CD14-positive monocyte (primary cell): ENCODE results near the gene RNF220. TPM values are rescaled to one million over a fixed set of nuclear protein-coding genes. Genes with fewer than 3 reads are reported as not detected.
A peak's percentile ranks its signal among the peaks of the same experiment; 100 is the strongest.

Experiments
- DNase-seq, 3 donors: peaks; one replicate each; pipeline ENCODE4 v3.0.0-alpha.2; 2011 to 2022
- H2AFZ ChIP-seq: 2 replicates; pipeline ENCODE4 v1.6.0; 2012; ENCODE audit warnings: mild to moderate bottlenecking, low read depth, low read length, inconsistent platforms; ENCODE audit not compliant: insufficient read depth, poor library complexity, severe bottlenecking
- H3K27ac ChIP-seq, 2 donors: 1 replicate in 1 of 2; 2 replicates in 1 of 2; pipeline ENCODE4 v1.5.1; 2012 to 2013; ENCODE audit warnings: low read length in 2 of 2, control low read depth in 1 of 2, inconsistent platforms in 1 of 2, low read depth in 1 of 2, mild to moderate bottlenecking in 1 of 2
- H3K27me3 ChIP-seq, 2 donors: one replicate each; pipeline versions ENCODE4 v1.6.0 to v1.6.1; 2011 to 2013; ENCODE audit warnings: low read length in 2 of 2; ENCODE audit not compliant: control insufficient read depth in 2 of 2, insufficient read depth in 2 of 2
- H3K36me3 ChIP-seq, 2 donors: replicated peaks in 1 of 2; 1 replicate in 1 of 2; 2 replicates in 1 of 2; pipeline versions ENCODE4 v1.5.1 to v1.6.1; 2012 to 2013; ENCODE audit warnings: low read length in 2 of 2, control low read depth in 1 of 2, inconsistent platforms in 1 of 2, mild to moderate bottlenecking in 1 of 2; ENCODE audit not compliant: insufficient read depth in 2 of 2, control insufficient read depth in 1 of 2
- H3K4me1 ChIP-seq, 2 donors: 1 replicate in 1 of 2; 2 replicates in 1 of 2; pipeline versions ENCODE4 v1.5.1 to v1.6.1; 2012 to 2013; ENCODE audit warnings: low read length in 2 of 2, control low read depth in 1 of 2, inconsistent platforms in 1 of 2, mild to moderate bottlenecking in 1 of 2, moderate library complexity in 1 of 2; ENCODE audit not compliant: insufficient read depth in 2 of 2, control insufficient read depth in 1 of 2
- H3K4me2 ChIP-seq: replicated peaks from 2 replicates; pipeline ENCODE3; 2012; ENCODE audit warnings: low read length, moderate library complexity, mild to moderate bottlenecking; ENCODE audit not compliant: poor library complexity, severe bottlenecking; ENCODE audit errors: extremely low read depth
- H3K4me3 ChIP-seq, 3 experiments: fragments of 200-600 bp in 1 of 3; sonication (generic) in 1 of 3; replicated peaks in 1 of 3; 1 replicate in 2 of 3; 2 replicates in 1 of 3; pipeline ENCODE4 v1.5.1; 2011 to 2013; ENCODE audit warnings: low read length in 3 of 3, mild to moderate bottlenecking in 3 of 3, control low read depth in 2 of 3, low read depth in 2 of 3, inconsistent platforms in 1 of 3, moderate library complexity in 1 of 3
- H3K79me2 ChIP-seq: 2 replicates; pipeline ENCODE4 v1.6.0; 2012; ENCODE audit warnings: mild to moderate bottlenecking, control low read depth, inconsistent platforms, low read length, moderate library complexity; ENCODE audit not compliant: insufficient read depth
- H3K9ac ChIP-seq: 2 replicates; pipeline ENCODE4 v1.6.0; 2017; ENCODE audit warnings: low read length, mild to moderate bottlenecking; ENCODE audit not compliant: insufficient read depth, poor library complexity, severe bottlenecking
- H3K9me3 ChIP-seq, 2 donors: replicated peaks in 1 of 2; 1 replicate in 1 of 2; 2 replicates in 1 of 2; pipeline versions ENCODE4 v1.5.1 to v1.6.1; 2012 to 2013; ENCODE audit warnings: low read length in 2 of 2, control low read depth in 1 of 2; ENCODE audit not compliant: control insufficient read depth in 1 of 2, insufficient read depth in 1 of 2
- H4K20me1 ChIP-seq: 2 replicates; pipeline ENCODE4 v1.6.0; 2012; ENCODE audit warnings: mild to moderate bottlenecking, low read length, control low read depth, moderate library complexity; ENCODE audit not compliant: insufficient read depth
- H3K27ac Mint-ChIP-seq, 7 donors: one replicate each; pipeline ENCODE4 v1.8.0; 2020; ENCODE audit warnings: mild to moderate bottlenecking in 7 of 7, mixed read lengths in 7 of 7, moderate library complexity in 6 of 7, inconsistent platforms in 2 of 7
- H3K27me3 Mint-ChIP-seq, 3 donors: one replicate each; pipeline ENCODE4 v1.8.0; 2021 to 2022; ENCODE audit warnings: low read depth in 3 of 3, mild to moderate bottlenecking in 3 of 3, mixed read lengths in 3 of 3, moderate library complexity in 3 of 3, inconsistent platforms in 1 of 3
- H3K36me3 Mint-ChIP-seq, 2 donors: one replicate each; pipeline ENCODE4 v1.8.0; 2020; ENCODE audit warnings: mixed read lengths in 2 of 2, inconsistent platforms in 1 of 2, mild to moderate bottlenecking in 1 of 2
- H3K4me1 Mint-ChIP-seq: one replicate; pipeline ENCODE4 v1.8.0; 2020; ENCODE audit warnings: mild to moderate bottlenecking, mixed read lengths
- H3K4me3 Mint-ChIP-seq, 2 donors: one replicate each; pipeline ENCODE4 v1.8.0; 2020; ENCODE audit warnings: mild to moderate bottlenecking in 2 of 2, mixed read lengths in 2 of 2, moderate library complexity in 1 of 2
- H3K9me3 Mint-ChIP-seq, 7 donors: one replicate each; pipeline ENCODE4 v1.8.0; 2020 to 2022; ENCODE audit warnings: mixed read lengths in 7 of 7, mild to moderate bottlenecking in 6 of 7, moderate library complexity in 6 of 7, inconsistent platforms in 2 of 7
- CTCF ChIP-seq: fragments of 200-600 bp; IDR thresholded peaks from one replicate; pipeline ENCODE4 v1.8.0; 2022; ENCODE audit warnings: antibody characterized with exemption, mild to moderate bottlenecking
- WGBS: methylation state at CpG from one replicate; pipeline ENCODE4 v1.1.5; 2013; ENCODE audit warnings: missing lambda C conversion rate; ENCODE audit not compliant: insufficient coverage; 5-methylcytosine and 5-hydroxymethylcytosine counted together
- intact Hi-C, 2 donors: fragments of 100-400 bp; cut with micrococcal nuclease; formaldehyde crosslinking; loops; one replicate each; pipeline versions ENCODE4 v1.15.0 to v1.15.1; 2023
- polyA plus RNA-seq, 3 donors: library from polyadenylated mRNA; depleted of rRNA in 1 of 3; unstranded in 2 of 3; stranded (reverse) in 1 of 3; fragments of 300-500 nt in 2 of 3; fragments of >200 nt in 1 of 3; fragmentation: Illumina TruSeq in 2 of 3; gene quantifications; 1 replicate in 2 of 3; 2 replicates in 1 of 3; pipeline ENCODE4 v1.2.3, GENCODE V29; 2012 to 2021

RNF220 gene
- polyA plus RNA-seq, 3 donors: 39.4 to 133 (median 49.4) TPM

- Histone ChIP-seq H4K20me1 (no peaks in the 10 kb centered on the region), H3K9me3 (no peaks in the 10 kb centered on the region), H3K27ac (no peak overlapping the region), H2AFZ (no peak overlapping the region), H3K4me1 (peaks cover 21 to 23% of the 10 kb centered on the region in 2 donors), H3K27me3 (no peaks in the 10 kb centered on the region), H3K4me3 (no peak overlapping the region), H3K9ac (no peak overlapping the region), H3K4me2 (no peak overlapping the region), H3K79me2 (no peaks in the 10 kb centered on the region), H3K36me3 (no peaks in the 10 kb centered on the region)
- Mint-ChIP-seq H3K27ac (no peak overlapping the region), H3K36me3 (no peaks in the 10 kb centered on the region), H3K4me3 (no peak overlapping the region), H3K4me1 (peaks cover 10% of the 10 kb centered on the region), H3K9me3 (peaks cover 0 to 2% (median 0%) of the 10 kb centered on the region in 7 donors), H3K27me3 (peaks cover 0 to 8% (median 0%) of the 10 kb centered on the region in 3 donors)
- 100% methylated on average over 2 of the region's 6 CpGs for WGBS
- DNase-seq: no peak
- intact Hi-C loops: no loop called here
- TF ChIP-seq CTCF: no peak
Observed at GRCh38 chr1:44503625-44504024, 98.6 kb downstream of the RNF220 start.

- Histone ChIP-seq H3K9me3 (no peaks in the 10 kb centered on the region), H3K27ac (no peak overlapping the region), H4K20me1 (no peaks in the 10 kb centered on the region), H3K4me1 (peaks cover 9 to 11% of the 10 kb centered on the region in 2 donors), H2AFZ (no peak overlapping the region), H3K4me3 (no peak overlapping the region), H3K4me2 (no peak overlapping the region), H3K79me2 (no peaks in the 10 kb centered on the region), H3K9ac (no peak overlapping the region), H3K36me3 (no peaks in the 10 kb centered on the region), H3K27me3 (no peaks in the 10 kb centered on the region)
- no peak for TF ChIP-seq CTCF
- DNase-seq: no peak
- Mint-ChIP-seq H3K4me3 (no peak overlapping the region), H3K27me3 (peaks cover 0 to 8% (median 0%) of the 10 kb centered on the region in 3 donors), H3K4me1 (peaks cover 21% of the 10 kb centered on the region), H3K36me3 (no peaks in the 10 kb centered on the region), H3K27ac (peak overlapping the region in 1 of 7 donors; percentile 60), H3K9me3 (peaks cover 0 to 2% (median 0%) of the 10 kb centered on the region in 7 donors)
- intact Hi-C loops: no loop called here
- 95% methylated on average over 11 of the region's 20 CpGs for whole genome bisulfite sequencing
Observed at GRCh38 chr1:44505210-44505993, 100.3 kb downstream of the RNF220 start.
